T-cell (primary cell): ENCODE measurements around the gene BNC2. TPM values are rescaled to one million over a fixed set of nuclear protein-coding genes. Genes with fewer than 3 reads are reported as not detected.

Source experiments
- ATAC-seq, 4 experiments: fragments of 200-7000 bp in 3 of 4; fragments of 150-1000 bp in 1 of 4; cut with Tn5 transposase; replicated peaks in 1 of 4; 1 replicate in 3 of 4; 2 replicates in 1 of 4; pipeline ENCODE4 v1.10.0; 2021; ENCODE audit warnings: moderate library complexity in 3 of 4, mild to moderate bottlenecking in 2 of 4, moderate number of reproducible peaks in 1 of 4
- CTCF ChIA-PET, 2 donors: fragments of 300-600 bp; sonication (Branson Sonifier 250); formaldehyde crosslinking; loops; one replicate each; lab custom pipeline; 2022; ENCODE audit warnings: antibody characterized with exemption in 2 of 2; lab: Charles Lee
- POLR2A ChIA-PET, 2 donors: fragments of 300-600 bp; sonication (Branson Sonifier 250); formaldehyde crosslinking; loops; one replicate each; lab custom pipeline; 2022; ENCODE audit warnings: antibody characterized with exemption in 2 of 2; lab: Charles Lee
- DNase-seq, 35 experiments: peaks; one replicate each; pipeline versions ENCODE4 v3.0.0 to v3.0.0-alpha.2; 2013 to 2023
- H3K27ac ChIP-seq: one replicate; pipeline ENCODE4 v1.5.1; 2013; ENCODE audit warnings: low read length
- H3K27me3 ChIP-seq, 2 experiments: replicated peaks in 1 of 2; 1 replicate in 1 of 2; 2 replicates in 1 of 2; pipeline versions ENCODE4 v1.6.1 to v1.7.0; 2013; ENCODE audit warnings: low read length in 1 of 2, mixed read lengths in 1 of 2; ENCODE audit not compliant: control insufficient read depth in 2 of 2, insufficient read depth in 2 of 2; ENCODE audit errors: extremely low read depth in 1 of 2
- H3K36me3 ChIP-seq, 2 donors: 1 replicate in 1 of 2; 2 replicates in 1 of 2; pipeline versions ENCODE4 v1.6.1 to v1.7.0; 2013; ENCODE audit warnings: low read length in 1 of 2; ENCODE audit not compliant: control insufficient read depth in 2 of 2, insufficient read depth in 1 of 2; ENCODE audit errors: extremely low read depth in 1 of 2
- H3K4me1 ChIP-seq, 2 experiments: 1 replicate in 1 of 2; 2 replicates in 1 of 2; pipeline versions ENCODE4 v1.6.1 to v1.7.0; 2013; ENCODE audit warnings: low read length in 2 of 2, mixed read lengths in 1 of 2; ENCODE audit not compliant: insufficient read depth in 2 of 2, control insufficient read depth in 1 of 2; ENCODE audit errors: extremely low read depth in 1 of 2
- H3K4me3 ChIP-seq, 2 donors: 1 replicate in 1 of 2; 2 replicates in 1 of 2; pipeline versions ENCODE4 v1.5.1 to v1.7.0; 2013; ENCODE audit warnings: mild to moderate bottlenecking in 2 of 2, low read length in 1 of 2, moderate library complexity in 1 of 2; ENCODE audit not compliant: control insufficient read depth in 1 of 2; ENCODE audit errors: extremely low read depth in 1 of 2
- H3K9me3 ChIP-seq: 2 replicates; pipeline ENCODE4 v1.7.0; 2013
- H3K27ac Mint-ChIP-seq, 2 donors: one replicate each; pipeline ENCODE4 v1.8.0; 2020 to 2021; ENCODE audit warnings: mild to moderate bottlenecking in 2 of 2, mixed read lengths in 2 of 2
- H3K27me3 Mint-ChIP-seq, 2 donors: one replicate each; pipeline ENCODE4 v1.8.0; 2021 to 2022; ENCODE audit warnings: mixed read lengths in 2 of 2
- H3K36me3 Mint-ChIP-seq: one replicate; pipeline ENCODE4 v1.8.0; 2021; ENCODE audit warnings: mixed read lengths
- H3K4me1 Mint-ChIP-seq, 3 donors: one replicate each; pipeline ENCODE4 v1.8.0; 2020 to 2022; ENCODE audit warnings: mixed read lengths in 3 of 3, mild to moderate bottlenecking in 1 of 3
- H3K4me3 Mint-ChIP-seq, 3 donors: one replicate each; pipeline ENCODE4 v1.8.0; 2020 to 2022; ENCODE audit warnings: mild to moderate bottlenecking in 3 of 3, mixed read lengths in 3 of 3, moderate library complexity in 3 of 3
- H3K9me3 Mint-ChIP-seq, 3 donors: one replicate each; pipeline ENCODE4 v1.8.0; 2020 to 2022; ENCODE audit warnings: mixed read lengths in 3 of 3
- WGBS: methylation state at CpG from one replicate; pipeline ENCODE4 v1.1.5; 2013; ENCODE audit warnings: missing lambda C conversion rate; ENCODE audit not compliant: insufficient coverage; 5-methylcytosine and 5-hydroxymethylcytosine counted together
- total RNA-seq, 35 experiments: library from RNA in 6 of 35; stranded (reverse) in 6 of 35; fragments of 120-200 nt in 1 of 35; gene quantifications; one replicate each; pipeline versions ENCODE4 v1.2.1 to v1.2.4 and lab custom pipeline; 2013 to 2026

BNC2 gene
- total RNA-seq, 5 donors from 2014 or later (not counting 1 experiment from before 2014, with no cell fraction given) = 0.03 to 2.1 (median 0.57) TPM

DNA sequence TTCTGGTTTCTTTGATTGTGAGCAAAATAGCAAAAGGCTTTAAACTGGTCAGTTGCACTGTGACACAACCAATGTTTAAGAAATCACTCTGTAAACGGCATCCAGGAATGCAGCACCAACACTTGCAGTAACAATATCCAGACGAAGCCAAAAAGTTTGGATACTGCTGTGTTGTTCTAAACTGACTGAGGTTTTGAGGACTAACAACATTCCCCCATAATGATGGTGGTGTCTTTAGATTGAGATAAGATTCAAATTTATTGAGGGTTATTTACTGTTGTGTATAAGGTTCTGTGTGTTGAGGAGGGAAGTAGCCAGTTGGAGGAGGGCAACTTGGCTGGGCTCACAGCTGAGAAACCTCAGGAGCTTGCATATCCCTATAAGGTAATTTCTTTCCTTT lies 353.6 kb downstream of the BNC2 start:
- Histone ChIP-seq H3K36me3 (no peaks in the 10 kb centered on the region), H3K4me1 (peaks cover 0 to 3% of the 10 kb centered on the region in 2 experiments), H3K27me3 (no peaks in the 10 kb centered on the region), H3K9me3 (no peaks in the 10 kb centered on the region), H3K4me3 (no peak overlapping the region), H3K27ac (no peak overlapping the region)
- no peaks in the 10 kb centered on the region for H3K36me3 Mint-ChIP-seq
- no peak overlapping the region for H3K27ac Mint-ChIP-seq
- H3K4me1 Mint-ChIP-seq = no peaks in the 10 kb centered on the region
- POLR2A ChIA-PET = no interaction called here
- DNase-seq (no peak), ATAC-seq (no peak)
- WGBS = no CpG with 5 or more reads among the region's 2 CpGs
- CTCF ChIA-PET = no interaction called here
- no peak overlapping the region for H3K4me3 Mint-ChIP-seq
- peaks cover 0 to 4% (median 3%) of the 10 kb centered on the region in 3 donors for H3K9me3 Mint-ChIP-seq
- H3K27me3 Mint-ChIP-seq = peaks cover 0 to 11% of the 10 kb centered on the region in 2 donors

DNA sequence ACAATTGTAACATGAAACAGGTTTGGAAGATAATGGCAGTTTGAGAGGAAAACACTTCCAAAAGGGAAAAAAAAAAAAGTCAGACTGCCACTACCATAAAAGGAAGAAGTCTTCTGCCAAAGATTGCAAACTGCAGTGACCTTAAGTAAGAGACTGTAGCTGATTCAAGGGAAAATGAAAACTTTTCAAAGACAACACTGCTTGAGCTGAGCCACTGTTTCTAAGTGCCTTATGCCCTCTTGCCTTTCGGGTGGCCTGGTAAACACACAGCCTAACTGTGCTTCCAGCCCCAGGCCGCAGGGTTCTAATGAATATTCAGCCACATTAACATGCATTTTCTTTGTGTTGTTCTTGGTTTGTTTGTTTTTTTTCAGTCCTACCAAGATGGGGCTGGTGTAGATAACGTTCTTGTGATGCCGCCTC lies 354.6 kb downstream of the BNC2 start:
- Histone ChIP-seq H3K36me3 (no peaks in the 10 kb centered on the region), H3K4me1 (peaks cover 0 to 3% of the 10 kb centered on the region in 2 experiments), H3K27me3 (no peaks in the 10 kb centered on the region), H3K9me3 (no peaks in the 10 kb centered on the region), H3K4me3 (no peak overlapping the region), H3K27ac (no peak overlapping the region)
- H3K27me3 Mint-ChIP-seq = peaks cover 0 to 6% of the 10 kb centered on the region in 2 donors
- ATAC-seq = no peak
- no peak overlapping the region for H3K27ac Mint-ChIP-seq
- POLR2A ChIA-PET = interaction anchor here in 1 of 2 donors (0.7 kb wide), 2 partner anchors 327 to 1227 kb away, joined by 3 to 6 read pairs; no protein-coding TSS in a partner anchor
- WGBS = no CpG with 5 or more reads among the region's 4 CpGs
- no peaks in the 10 kb centered on the region for H3K36me3 Mint-ChIP-seq
- peaks cover 0 to 4% (median 3%) of the 10 kb centered on the region in 3 donors for H3K9me3 Mint-ChIP-seq
- CTCF ChIA-PET = no interaction called here
- no peak for DNase-seq
- no peaks in the 10 kb centered on the region for H3K4me1 Mint-ChIP-seq
- no peak overlapping the region for H3K4me3 Mint-ChIP-seq

DNA sequence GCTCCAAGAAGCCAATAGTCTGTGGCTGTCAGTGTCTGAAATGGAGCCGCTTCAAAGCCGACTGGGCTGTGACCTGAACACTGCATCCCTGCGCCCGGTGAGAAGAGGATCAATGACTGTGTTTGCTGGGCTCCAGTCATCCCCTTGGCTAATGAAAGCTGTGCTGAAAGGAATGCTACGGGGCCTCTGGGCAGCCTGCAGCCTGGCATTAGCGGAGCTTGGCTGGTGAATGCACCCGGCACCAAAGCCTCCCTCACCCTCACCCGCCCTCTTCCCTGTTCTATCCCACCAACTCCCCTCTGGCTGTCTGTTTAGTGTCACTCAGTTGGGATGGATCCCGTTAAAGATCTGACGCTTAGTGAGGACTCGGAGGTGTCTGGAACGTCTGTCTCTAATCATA lies 355.3 kb downstream of the BNC2 start:
- no peaks in the 10 kb centered on the region for H3K4me1 Mint-ChIP-seq
- no peak overlapping the region for H3K4me3 ChIP-seq
- no peak overlapping the region for H3K27ac ChIP-seq
- ChIA-PET CTCF (no interaction called here), POLR2A (interaction anchor here in 1 of 2 donors (0.7 kb wide), 1 partner anchor 1228 kb away, joined by 6 read pairs; no protein-coding TSS in a partner anchor)
- H3K4me3 Mint-ChIP-seq = no peak overlapping the region
- no peaks in the 10 kb centered on the region for H3K27me3 ChIP-seq
- DNase-seq (no peak), ATAC-seq (no peak)
- H3K9me3 Mint-ChIP-seq = peaks cover 3 to 6% (median 5%) of the 10 kb centered on the region in 3 donors
- no peaks in the 10 kb centered on the region for H3K36me3 Mint-ChIP-seq
- peaks cover 0 to 3% of the 10 kb centered on the region in 2 experiments for H3K4me1 ChIP-seq
- no peaks in the 10 kb centered on the region for H3K9me3 ChIP-seq
- H3K27ac Mint-ChIP-seq = no peak overlapping the region
- peaks cover 0 to 3% of the 10 kb centered on the region in 2 donors for H3K27me3 Mint-ChIP-seq
- WGBS = 91% methylated on average over 7 of the region's 12 CpGs
- no peaks in the 10 kb centered on the region for H3K36me3 ChIP-seq

DNA sequence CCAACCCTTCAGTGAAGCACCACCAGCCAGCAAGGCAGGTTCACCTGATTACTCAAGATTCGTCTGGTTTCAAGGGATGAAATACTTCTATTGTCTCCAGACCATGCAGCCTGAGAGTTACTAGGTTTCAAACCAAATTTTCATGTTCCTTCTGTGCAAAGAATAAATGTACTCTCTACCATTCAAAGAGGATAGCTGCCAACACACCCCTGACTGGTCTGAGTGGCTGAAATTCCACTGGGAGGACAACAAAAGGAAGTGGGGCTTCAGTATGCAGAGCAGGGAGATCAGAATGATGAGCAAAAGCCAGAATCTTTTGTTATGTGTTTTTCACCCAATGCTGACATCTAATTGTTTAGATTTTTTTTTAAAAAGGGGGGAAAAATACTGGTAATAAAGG lies 356.3 kb downstream of the BNC2 start:
- H3K4me3 ChIP-seq = no peak overlapping the region
- no peaks in the 10 kb centered on the region for H3K9me3 ChIP-seq
- CTCF ChIA-PET = no interaction called here
- Mint-ChIP-seq H3K27me3 (no peaks in the 10 kb centered on the region), H3K9me3 (peaks cover 2 to 8% (median 3%) of the 10 kb centered on the region in 3 donors), H3K27ac (no peak overlapping the region), H3K4me1 (no peaks in the 10 kb centered on the region), H3K4me3 (no peak overlapping the region), H3K36me3 (no peaks in the 10 kb centered on the region)
- DNase-seq (no peak), ATAC-seq (no peak)
- H3K36me3 ChIP-seq = no peaks in the 10 kb centered on the region
- POLR2A ChIA-PET = no interaction called here
- no peak overlapping the region for H3K27ac ChIP-seq
- peaks cover 0 to 3% of the 10 kb centered on the region in 2 experiments for H3K4me1 ChIP-seq
- WGBS = 71% methylated on average over 1 of the region's 1 CpG
- no peaks in the 10 kb centered on the region for H3K27me3 ChIP-seq

DNA sequence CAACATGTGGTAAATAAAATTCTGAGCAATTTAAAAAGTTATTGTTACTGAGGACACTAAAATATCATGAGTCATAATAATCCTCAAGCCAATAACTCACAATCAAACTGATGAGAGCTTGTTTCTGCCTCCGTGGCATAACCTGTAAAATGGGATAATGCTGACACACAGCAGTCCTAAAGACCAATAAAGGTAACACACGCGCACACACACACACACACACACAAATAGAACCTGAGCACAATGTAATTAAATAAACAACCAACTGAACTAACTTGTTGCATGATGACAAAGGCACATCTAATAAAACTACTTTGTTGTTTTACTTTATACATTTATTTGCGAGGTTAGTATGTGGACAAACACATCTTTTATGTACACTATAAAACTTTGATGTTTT lies 358.2 kb downstream of the BNC2 start:
- no CpG with 5 or more reads among the region's 4 CpGs for WGBS
- Histone ChIP-seq H3K4me3 (no peak overlapping the region), H3K4me1 (peaks cover 0 to 3% of the 10 kb centered on the region in 2 experiments), H3K27ac (no peak overlapping the region), H3K36me3 (no peaks in the 10 kb centered on the region), H3K9me3 (no peaks in the 10 kb centered on the region), H3K27me3 (no peaks in the 10 kb centered on the region)
- Mint-ChIP-seq H3K4me1 (no peaks in the 10 kb centered on the region), H3K9me3 (peaks cover 8 to 13% (median 8%) of the 10 kb centered on the region in 3 donors), H3K27me3 (no peaks in the 10 kb centered on the region), H3K27ac (no peak overlapping the region), H3K4me3 (no peak overlapping the region), H3K36me3 (no peaks in the 10 kb centered on the region)
- ATAC-seq = no peak
- DNase-seq = no peak
- ChIA-PET CTCF (no interaction called here), POLR2A (interaction anchor here in 1 of 2 donors (0.6 kb wide), 1 partner anchor 12 kb away, joined by 3 read pairs; no protein-coding TSS in a partner anchor)

DNA sequence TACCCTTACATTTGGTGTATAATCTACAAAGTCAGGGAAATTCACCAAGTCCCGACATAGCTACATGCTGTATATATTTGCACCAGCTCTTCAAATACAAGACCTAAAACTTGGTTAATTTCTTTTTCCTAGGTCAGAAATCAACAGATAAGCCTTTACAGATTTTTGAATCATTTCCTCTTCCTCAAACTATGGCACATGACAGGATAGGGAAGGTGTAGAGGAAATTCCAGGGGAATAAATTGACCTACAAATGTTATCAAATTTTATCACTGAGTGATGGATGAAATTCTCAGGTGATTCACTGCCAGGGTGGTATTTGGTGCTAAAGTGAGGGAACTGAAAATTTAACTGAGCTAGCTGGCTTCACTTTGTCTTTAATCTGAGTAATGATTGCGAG lies 360.0 kb downstream of the BNC2 start:
- no peak for ATAC-seq
- H3K4me3 Mint-ChIP-seq = no peak overlapping the region
- peaks cover 8 to 13% (median 10%) of the 10 kb centered on the region in 3 donors for H3K9me3 Mint-ChIP-seq
- Histone ChIP-seq H3K36me3 (no peaks in the 10 kb centered on the region), H3K27ac (no peak overlapping the region), H3K27me3 (no peaks in the 10 kb centered on the region), H3K4me3 (no peak overlapping the region), H3K4me1 (no peaks in the 10 kb centered on the region), H3K9me3 (no peaks in the 10 kb centered on the region)
- H3K27me3 Mint-ChIP-seq = no peaks in the 10 kb centered on the region
- WGBS = 80% methylated on average over 1 of the region's 2 CpGs
- H3K27ac Mint-ChIP-seq = no peak overlapping the region
- no peaks in the 10 kb centered on the region for H3K36me3 Mint-ChIP-seq
- no peak for DNase-seq
- CTCF ChIA-PET = interaction anchor here in 1 of 2 donors (0.6 kb wide), 1 partner anchor 525 kb away, joined by 5 read pairs; no protein-coding TSS in a partner anchor
- H3K4me1 Mint-ChIP-seq = no peaks in the 10 kb centered on the region
- POLR2A ChIA-PET = no interaction called here
